Stomach smooth muscle (tissue), 2 donors: ENCODE results near the gene METTL17.
A peak's percentile ranks its signal among the peaks of the same experiment; 100 is the strongest.
"Not testable (repeated sequence)": the region's sequence is repeated elsewhere in the genome, so short reads cannot be mapped to it uniquely, and the experiment has no call there.

Experiments used
- H3K27ac ChIP-seq: one replicate; pipeline ENCODE4 v1.7.0; 2013; ENCODE audit warnings: mild to moderate bottlenecking, low read length, inconsistent platforms
- H3K27me3 ChIP-seq, 2 donors: one replicate each; pipeline ENCODE4 v1.7.0; 2013; ENCODE audit warnings: low read length in 2 of 2; ENCODE audit not compliant: insufficient read depth in 2 of 2, control insufficient read depth in 1 of 2
- H3K36me3 ChIP-seq, 2 donors: one replicate each; pipeline ENCODE4 v1.7.0; 2013; ENCODE audit warnings: low read length in 2 of 2; ENCODE audit not compliant: control insufficient read depth in 2 of 2, insufficient read depth in 2 of 2
- H3K4me1 ChIP-seq: one replicate; pipeline ENCODE4 v1.7.0; 2013; ENCODE audit warnings: low read length; ENCODE audit not compliant: control insufficient read depth, insufficient read depth
- H3K4me3 ChIP-seq, 2 donors: one replicate each; pipeline ENCODE4 v1.7.0; 2013; ENCODE audit warnings: low read length in 2 of 2
- H3K9ac ChIP-seq, 2 donors: one replicate each; pipeline ENCODE4 v1.7.0; 2013; ENCODE audit warnings: low read length in 2 of 2, mild to moderate bottlenecking in 1 of 2
- H3K9me3 ChIP-seq, 2 donors: one replicate each; pipeline ENCODE4 v1.7.0; 2013; ENCODE audit warnings: low read length in 2 of 2; ENCODE audit not compliant: control insufficient read depth in 2 of 2
- donor health status: healthy.
- donor health status: Pancreatic carcinoma.

The METTL17 gene, protein sequence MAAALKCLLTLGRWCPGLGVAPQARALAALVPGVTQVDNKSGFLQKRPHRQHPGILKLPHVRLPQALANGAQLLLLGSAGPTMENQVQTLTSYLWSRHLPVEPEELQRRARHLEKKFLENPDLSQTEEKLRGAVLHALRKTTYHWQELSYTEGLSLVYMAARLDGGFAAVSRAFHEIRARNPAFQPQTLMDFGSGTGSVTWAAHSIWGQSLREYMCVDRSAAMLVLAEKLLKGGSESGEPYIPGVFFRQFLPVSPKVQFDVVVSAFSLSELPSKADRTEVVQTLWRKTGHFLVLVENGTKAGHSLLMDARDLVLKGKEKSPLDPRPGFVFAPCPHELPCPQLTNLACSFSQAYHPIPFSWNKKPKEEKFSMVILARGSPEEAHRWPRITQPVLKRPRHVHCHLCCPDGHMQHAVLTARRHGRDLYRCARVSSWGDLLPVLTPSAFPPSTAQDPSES

DNA sequence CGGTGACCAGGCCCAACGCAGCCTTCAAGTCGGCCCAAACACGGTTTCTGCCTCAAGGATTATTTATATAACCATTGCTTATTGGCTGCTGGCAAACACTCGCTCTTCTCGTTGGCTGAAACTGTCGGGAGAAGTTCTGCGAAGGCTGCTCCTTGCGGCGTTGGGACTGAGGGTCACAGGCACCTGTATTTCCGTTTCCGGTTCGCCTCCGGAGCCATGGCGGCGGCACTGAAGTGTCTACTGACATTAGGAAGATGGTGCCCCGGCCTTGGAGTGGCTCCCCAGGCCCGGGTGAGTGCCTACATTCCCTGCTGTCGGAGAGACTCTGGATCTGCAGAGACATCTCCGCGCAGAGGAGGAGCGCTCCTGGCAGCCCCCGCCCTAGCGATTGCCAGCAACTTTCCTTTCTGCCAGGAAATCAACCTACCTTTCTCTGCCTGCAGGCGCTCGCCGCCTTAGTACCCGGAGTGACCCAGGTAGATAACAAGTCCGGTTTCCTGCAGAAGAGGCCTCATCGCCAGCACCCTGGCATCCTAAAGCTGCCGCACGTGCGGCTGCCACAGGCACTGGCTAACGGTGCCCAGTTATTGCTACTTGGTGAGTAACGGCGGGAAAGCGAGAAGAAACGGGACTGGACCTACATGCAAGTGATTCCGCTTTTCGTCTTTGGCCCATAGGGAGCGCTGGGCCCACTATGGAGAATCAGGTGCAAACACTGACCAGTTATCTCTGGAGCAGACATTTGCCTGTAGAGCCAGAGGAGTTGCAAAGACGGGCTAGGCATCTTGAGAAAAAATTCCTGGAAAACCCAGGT is at the start of gene METTL17:
METTL17 (plus strand) TSS at position 194 of the 814 bp plus-strand sequence; CDS start at position 217, 23 bp downstream.
- Histone ChIP-seq H3K9ac (peak within 1 kb of the TSS; percentile 86 to 90), H3K27ac (peak within 1 kb of the TSS; percentile 81), H3K36me3 (peaks cover 26 to 28% of the 10 kb centered on the region in 2 donors), H3K27me3 (no peaks in the 10 kb centered on the region), H3K9me3 (no peaks in the 10 kb centered on the region), H3K4me3 (peak within 1 kb of the TSS; percentile 96 to 99), H3K4me1 (peaks cover 19% of the 10 kb centered on the region)

DNA sequence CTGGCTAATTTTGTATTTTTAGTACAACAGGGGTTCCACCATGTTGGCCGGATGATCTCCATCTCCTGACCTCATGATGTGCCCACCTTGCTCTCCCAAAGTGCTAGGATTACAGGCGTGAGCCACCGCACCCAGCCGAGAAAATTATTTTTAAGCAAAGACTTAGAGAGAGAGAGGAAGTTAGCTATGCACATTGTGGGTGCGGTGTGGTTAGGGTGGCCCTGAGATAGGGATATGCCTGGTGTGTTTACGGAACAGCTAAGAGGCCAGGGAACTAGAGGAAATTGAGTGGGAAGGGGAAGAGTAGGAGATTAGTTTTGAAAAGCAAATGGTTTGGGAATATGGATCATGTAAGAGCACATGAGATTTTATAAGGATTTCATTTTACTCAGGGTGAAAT is 44.6 kb upstream of the METTL17 start:
- H3K4me1 ChIP-seq, H3K9ac ChIP-seq, H3K27me3 ChIP-seq, H3K27ac ChIP-seq, H3K36me3 ChIP-seq, H3K4me3 ChIP-seq, H3K9me3 ChIP-seq: not testable (repeated sequence)

DNA sequence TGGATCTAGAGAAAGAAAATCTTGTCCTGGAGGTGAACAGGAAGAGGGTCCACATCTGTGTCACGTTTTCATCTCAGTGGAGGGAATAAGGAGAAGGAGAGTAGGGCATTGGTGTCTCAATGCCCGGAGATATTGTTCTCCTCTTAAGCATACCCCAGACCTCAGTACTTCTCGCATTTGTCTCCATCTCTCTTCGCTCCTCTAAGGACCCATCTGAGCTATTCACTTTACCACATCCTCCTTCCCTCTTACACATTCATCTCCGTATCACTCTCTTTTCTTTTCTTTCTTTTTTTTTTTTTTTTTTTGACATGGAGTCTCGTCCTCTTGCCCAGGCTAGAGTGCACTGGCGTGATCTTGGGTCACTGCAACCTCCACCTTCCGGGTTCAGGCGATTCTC is 43.1 kb upstream of the METTL17 start:
- not testable (repeated sequence) for H3K4me1 ChIP-seq, H3K4me3 ChIP-seq, H3K27me3 ChIP-seq, H3K27ac ChIP-seq, H3K36me3 ChIP-seq, H3K9me3 ChIP-seq, H3K9ac ChIP-seq

DNA sequence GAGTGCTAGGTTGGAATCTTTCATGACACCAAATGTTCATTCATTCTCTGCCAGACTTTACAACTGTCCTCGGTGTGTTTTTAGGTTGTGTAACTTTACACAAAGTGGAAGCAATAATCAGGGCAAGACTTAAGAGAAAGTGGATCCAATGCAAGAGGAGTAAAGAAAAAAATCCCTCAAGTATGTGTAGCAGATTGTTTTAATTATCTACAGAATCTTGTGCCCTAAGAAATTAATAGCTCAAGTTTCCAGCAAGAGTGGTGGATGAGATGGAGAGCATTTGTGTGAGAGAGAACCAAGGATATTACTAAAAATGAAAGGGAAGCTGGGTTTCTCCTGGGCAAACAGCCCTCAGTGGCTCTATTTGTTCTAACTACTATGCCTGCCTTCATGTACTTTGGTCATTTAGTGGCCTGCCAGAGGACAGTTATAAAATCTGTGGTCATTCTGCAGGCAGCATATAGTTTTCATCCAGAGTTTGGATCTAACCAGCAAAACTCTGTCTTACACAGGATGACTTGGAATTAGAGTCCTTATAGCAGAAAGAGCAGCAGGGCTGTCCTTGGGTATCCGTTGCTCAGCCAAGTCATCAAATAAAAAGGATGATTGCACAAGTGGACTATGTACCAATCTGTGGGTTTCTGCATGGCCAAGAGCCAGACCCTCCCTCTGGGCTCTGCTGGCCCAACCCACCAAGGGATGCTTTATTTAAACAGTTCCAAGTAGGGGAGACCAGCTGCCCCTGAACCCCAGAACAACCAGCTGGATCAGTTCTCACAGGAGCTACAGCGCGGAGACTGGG is 34.8 kb upstream of the METTL17 start, which contains the start of gene RNASE2:
RNASE2 (plus strand) TSS at position 752 of the 802 bp plus-strand sequence. CDS start 285 bp downstream, outside the sequence.
- not testable (repeated sequence) for H3K36me3 ChIP-seq, H3K27me3 ChIP-seq, H3K9me3 ChIP-seq, H3K27ac ChIP-seq, H3K4me3 ChIP-seq, H3K4me1 ChIP-seq, H3K9ac ChIP-seq

DNA sequence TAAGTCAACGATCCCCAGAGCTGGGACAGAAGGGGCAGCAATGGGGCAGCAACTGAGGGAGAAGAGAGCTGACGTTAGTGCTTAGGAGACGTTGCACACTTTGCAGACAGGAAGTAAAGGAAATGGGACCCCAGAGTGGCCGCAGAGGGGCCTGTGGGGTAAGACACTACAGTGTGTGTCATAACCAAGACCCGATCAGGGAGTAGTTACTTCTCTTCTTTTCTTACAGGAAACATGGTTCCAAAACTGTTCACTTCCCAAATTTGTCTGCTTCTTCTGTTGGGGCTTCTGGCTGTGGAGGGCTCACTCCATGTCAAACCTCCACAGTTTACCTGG is 34.3 kb upstream of the METTL17 start:
- H3K36me3 ChIP-seq, H3K27me3 ChIP-seq, H3K4me1 ChIP-seq, H3K4me3 ChIP-seq, H3K27ac ChIP-seq, H3K9me3 ChIP-seq, H3K9ac ChIP-seq: not testable (repeated sequence)

DNA sequence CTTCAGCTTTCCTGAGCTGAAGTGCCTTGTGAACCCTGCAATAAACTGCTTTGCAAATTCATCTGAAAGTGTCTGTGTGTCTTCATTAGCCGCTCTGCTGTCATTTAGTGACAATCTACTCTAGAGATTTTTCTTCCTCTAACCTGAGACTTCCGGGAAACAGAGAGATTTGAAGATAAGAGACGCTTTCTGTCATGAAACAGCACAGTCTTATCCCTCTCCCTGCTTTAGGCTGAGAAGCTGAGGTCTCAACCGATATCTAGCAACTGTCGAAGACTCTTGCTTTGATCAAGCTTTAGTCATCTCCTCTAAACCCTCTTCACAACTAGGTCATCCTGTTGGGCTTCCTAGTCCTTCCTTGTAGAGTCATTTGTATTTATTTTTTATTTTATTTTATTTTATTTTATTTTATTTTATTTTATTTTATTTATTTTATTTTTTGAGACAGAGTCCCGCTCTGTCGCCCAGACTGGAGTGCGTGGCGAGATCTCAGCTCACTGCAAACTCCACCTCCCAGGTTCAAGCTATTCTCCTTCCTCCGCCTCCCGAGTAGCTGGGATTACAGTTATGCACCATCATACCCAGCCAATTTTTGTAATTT is 33.3 kb upstream of the METTL17 start:
- H3K9ac ChIP-seq: no peak overlapping the region
- no peaks in the 10 kb centered on the region for H3K9me3 ChIP-seq
- no peaks in the 10 kb centered on the region for H3K36me3 ChIP-seq
- no peak overlapping the region for H3K4me3 ChIP-seq
- H3K27ac ChIP-seq: no peak overlapping the region
- H3K4me1 ChIP-seq: no peaks in the 10 kb centered on the region
- H3K27me3 ChIP-seq: peaks cover 0 to 2% of the 10 kb centered on the region in 2 donors

DNA sequence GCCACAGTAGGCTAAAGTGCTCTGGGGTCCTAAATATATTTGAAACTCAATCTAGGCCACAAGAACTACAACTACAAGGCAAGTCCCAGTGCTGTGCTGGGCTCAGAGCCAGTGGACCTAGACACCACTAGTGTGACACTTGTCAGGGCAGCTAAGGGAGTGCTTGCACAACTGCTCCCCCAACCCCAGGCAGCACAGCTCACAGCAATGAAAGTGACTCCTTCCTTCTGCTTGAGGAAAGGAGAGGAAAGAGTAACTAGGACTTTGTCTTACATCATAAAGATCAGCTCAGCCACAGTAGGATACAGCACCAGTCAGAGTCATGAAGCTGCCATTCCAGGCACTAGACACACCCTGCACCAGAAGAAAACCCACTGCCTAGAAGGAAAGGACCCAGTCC is 30.8 kb upstream of the METTL17 start:
- not testable (repeated sequence) for H3K27me3 ChIP-seq, H3K4me3 ChIP-seq, H3K9me3 ChIP-seq, H3K9ac ChIP-seq, H3K4me1 ChIP-seq, H3K27ac ChIP-seq, H3K36me3 ChIP-seq

DNA sequence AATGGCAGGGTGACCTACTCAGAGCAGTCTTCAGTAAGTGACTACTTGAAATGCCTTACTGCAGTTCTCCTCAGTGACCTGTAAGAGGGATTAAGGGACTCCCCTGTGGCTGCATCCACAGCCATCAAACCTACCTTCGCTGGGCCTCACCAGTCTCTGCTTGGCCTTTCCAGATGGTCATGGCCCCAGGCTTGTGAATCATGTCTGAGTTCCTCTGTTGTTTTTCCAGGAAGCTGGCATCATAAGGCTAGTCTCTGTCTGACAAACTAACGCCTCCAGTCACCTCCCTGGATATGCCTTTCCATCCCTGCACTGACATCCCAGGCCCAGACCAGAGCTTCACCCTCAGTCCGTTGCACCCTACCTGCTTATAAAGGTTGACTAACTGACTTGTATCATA is 20.4 kb upstream of the METTL17 start:
- Histone ChIP-seq H3K9ac (no peak overlapping the region), H3K4me1 (peaks cover 8% of the 10 kb centered on the region), H3K4me3 (no peak overlapping the region), H3K36me3 (no peaks in the 10 kb centered on the region), H3K27me3 (peaks cover 0 to 9% of the 10 kb centered on the region in 2 donors), H3K27ac (no peak overlapping the region), H3K9me3 (no peaks in the 10 kb centered on the region)

DNA sequence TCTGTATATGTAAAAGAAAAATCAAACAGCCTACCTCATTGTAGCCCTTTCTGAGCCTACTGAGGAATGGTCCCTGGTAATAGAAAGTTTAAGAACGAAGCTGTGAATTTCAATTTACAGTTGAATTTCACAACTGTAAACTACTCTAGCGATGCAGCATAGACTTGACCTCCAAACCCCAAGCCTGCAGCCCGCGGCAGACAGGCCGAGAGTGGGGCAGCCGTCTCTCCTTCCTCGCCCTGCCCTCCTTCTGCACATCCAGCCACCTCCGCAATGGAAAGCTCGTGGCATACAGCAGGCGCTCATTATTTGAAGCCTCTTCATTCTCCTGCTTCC is 19.2 kb upstream of the METTL17 start:
- Histone ChIP-seq H3K27ac (peak overlapping the region; percentile 24), H3K9ac (peak overlapping the region in 1 of 2 donors; percentile 58)

DNA sequence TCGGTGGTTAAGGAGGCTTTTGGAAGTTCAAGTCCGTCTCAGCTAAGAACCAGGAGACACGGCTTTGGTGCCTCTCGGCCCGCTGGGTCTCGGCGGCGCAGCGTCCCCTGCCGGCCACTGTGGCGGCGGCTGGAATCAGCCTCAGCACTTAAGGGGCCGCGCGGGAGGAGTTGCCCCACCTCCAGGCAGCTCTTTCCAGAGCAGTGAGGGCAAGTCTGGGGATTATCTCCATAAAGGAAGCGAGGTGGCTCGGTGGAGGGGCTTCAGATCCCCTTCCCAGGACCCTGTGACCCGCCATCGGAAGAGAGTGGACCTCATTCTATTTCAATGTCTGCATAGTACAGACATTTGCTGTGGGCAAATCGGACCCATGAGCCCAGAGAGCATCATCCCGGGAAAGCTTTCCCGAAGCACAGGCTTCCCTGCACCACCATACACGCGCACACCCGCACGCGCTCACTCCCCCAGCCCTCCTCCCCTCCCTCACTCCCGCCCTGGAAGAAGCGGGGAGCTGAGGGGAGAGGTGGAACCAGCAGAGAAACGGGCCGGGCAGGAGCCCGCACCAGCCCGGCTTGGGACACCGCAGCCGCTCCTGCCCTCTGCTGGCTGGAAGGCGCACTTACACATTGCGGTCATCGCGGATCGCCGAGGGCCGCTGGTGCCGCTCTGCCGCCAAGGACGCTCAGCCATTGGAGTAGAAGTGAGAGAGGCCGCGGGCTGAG is 18.6 kb upstream of the METTL17 start:
- Histone ChIP-seq H3K27ac (peak overlapping the region; percentile 24), H3K9me3 (no peaks in the 10 kb centered on the region), H3K4me1 (peaks cover 8% of the 10 kb centered on the region), H3K4me3 (peak overlapping the region; percentile 84 to 88), H3K36me3 (no peaks in the 10 kb centered on the region), H3K9ac (peak overlapping the region; percentile 58 to 60), H3K27me3 (peaks cover 0 to 2% of the 10 kb centered on the region in 2 donors)

More for the DNA sequence above, 19.2 kb upstream of the METTL17 start:
- Histone ChIP-seq H3K4me3 (peak overlapping the region; percentile 84 to 88), H3K36me3 (no peaks in the 10 kb centered on the region), H3K4me1 (peaks cover 8% of the 10 kb centered on the region), H3K9me3 (no peaks in the 10 kb centered on the region), H3K27me3 (peaks cover 0 to 2% of the 10 kb centered on the region in 2 donors)
